GM23248 (cell line): ENCODE results near the gene EDAR. TPM values are rescaled to one million over a fixed set of nuclear protein-coding genes. Genes with fewer than 3 reads are reported as not detected.

Source experiments
- DNase-seq: peaks from one replicate; pipeline ENCODE4 v3.0.0-alpha.2; 2015
- H2AFZ ChIP-seq: fragments of 200-600 bp; sonication (generic); 2 replicates; pipeline ENCODE4 v1.6.1; 2016; ENCODE audit warnings: antibody characterized with exemption
- H3F3A ChIP-seq: fragments of 200-600 bp; sonication (generic); 2 replicates; pipeline ENCODE4 v1.6.1; 2016; ENCODE audit warnings: mild to moderate bottlenecking, antibody characterized with exemption, mixed run types; ENCODE audit not compliant: insufficient read depth
- H3K27ac ChIP-seq: fragments of 200-600 bp; sonication (generic); 2 replicates; pipeline ENCODE4 v1.5.1; 2016; ENCODE audit warnings: mild to moderate bottlenecking
- H3K27me3 ChIP-seq: fragments of 200-600 bp; sonication (generic); replicated peaks from 2 replicates; pipeline ENCODE4 v1.6.1; 2016; ENCODE audit warnings: mild to moderate bottlenecking; ENCODE audit not compliant: insufficient read depth
- H3K36me3 ChIP-seq: fragments of 200-600 bp; sonication (generic); 2 replicates; pipeline ENCODE4 v1.6.1; 2016; ENCODE audit warnings: low read depth, mild to moderate bottlenecking
- H3K4me1 ChIP-seq: fragments of 200-600 bp; sonication (generic); 2 replicates; pipeline ENCODE4 v1.6.1; 2016; ENCODE audit warnings: mild to moderate bottlenecking; ENCODE audit not compliant: insufficient read depth
- H3K4me2 ChIP-seq: fragments of 200-600 bp; sonication (generic); one replicate; pipeline ENCODE4 v1.6.1; 2016; ENCODE audit warnings: mild to moderate bottlenecking; ENCODE audit not compliant: unreplicated experiment
- H3K4me3 ChIP-seq: fragments of 200-600 bp; sonication (generic); 2 replicates; pipeline ENCODE4 v1.5.1; 2016; ENCODE audit warnings: mild to moderate bottlenecking
- H3K79me2 ChIP-seq: fragments of 200-600 bp; sonication (generic); 2 replicates; pipeline ENCODE4 v1.6.1; 2016; ENCODE audit warnings: mild to moderate bottlenecking; ENCODE audit not compliant: insufficient read depth
- H3K9ac ChIP-seq: fragments of 200-600 bp; sonication (generic); 2 replicates; pipeline ENCODE4 v1.6.1; 2016; ENCODE audit warnings: mild to moderate bottlenecking
- H3K9me2 ChIP-seq: fragments of 200-600 bp; sonication (generic); 2 replicates; pipeline ENCODE4 v1.6.1; 2016; ENCODE audit warnings: mixed run types, mild to moderate bottlenecking, moderate library complexity; ENCODE audit not compliant: insufficient read depth
- H3K9me3 ChIP-seq: fragments of 200-600 bp; sonication (generic); one replicate; pipeline ENCODE4 v1.6.1; 2017; ENCODE audit warnings: low read depth
- H4K20me1 ChIP-seq: fragments of 200-600 bp; sonication (generic); 2 replicates; pipeline ENCODE4 v1.6.0; 2016; ENCODE audit not compliant: insufficient read depth
- EZH2 ChIP-seq: fragments of 200-600 bp; sonication (generic); IDR thresholded peaks from 2 replicates; pipeline ENCODE4 v1.6.1; 2018; ENCODE audit warnings: antibody characterized with exemption, mild to moderate bottlenecking; ENCODE audit not compliant: insufficient read depth, poor library complexity, severe bottlenecking
- EZH2phosphoT487 ChIP-seq: fragments of 200-600 bp; sonication (generic); IDR thresholded peaks from 2 replicates; pipeline ENCODE4 v1.6.1; 2018; ENCODE audit warnings: antibody characterized with exemption, moderate library complexity, mild to moderate bottlenecking, low read depth; ENCODE audit not compliant: insufficient read depth
- WGBS, 2 experiments: methylation state at CpG; one replicate each; pipeline ENCODE4 v1.1.6; 2015 to 2017; ENCODE audit warnings: low lambda C conversion rate in 2 of 2, low coverage in 1 of 2; ENCODE audit errors: missing lambda C conversion rate in 2 of 2; 5-methylcytosine and 5-hydroxymethylcytosine counted together
- in situ Hi-C: fragments of 300-500 bp; cut with MboI; formaldehyde crosslinking; loops from 2 replicates; pipeline ENCODE4 v1.15.0; 2020
- polyA plus RNA-seq: library from polyadenylated mRNA; unstranded; fragments of >200 nt; fragmentation: Nextera tagmentation; extraction: Ambion mirVana; gene quantifications from 2 replicates; pipeline ENCODE4 v1.2.1, GENCODE V29; 2016
- total RNA-seq: library from RNA; depleted of rRNA; stranded (reverse); fragments of >200 nt; shearing (Covaris generic); gene quantifications from 2 replicates; pipeline ENCODE4 v1.2.3, GENCODE V29; 2014

The EDAR gene
- total and polyA plus RNA-seq, 2 experiments from 2014 or later, result not detected

- in situ Hi-C loops, result loop anchor here (10.0 kb wide), 1 partner anchor 580 kb away; no protein-coding TSS in a partner anchor
- Histone ChIP-seq H3K27ac (no peak overlapping the region), H4K20me1 (no peaks in the 10 kb centered on the region), H3K4me1 (no peaks in the 10 kb centered on the region), H3K4me2 (no peak overlapping the region), H3K27me3 (peaks cover 44% of the 10 kb centered on the region), H3K79me2 (no peaks in the 10 kb centered on the region), H3K9me2 (no peaks in the 10 kb centered on the region), H3K4me3 (no peak overlapping the region), H3F3A (no peaks in the 10 kb centered on the region), H3K9me3 (no peaks in the 10 kb centered on the region), H3K9ac (no peak overlapping the region), H3K36me3 (no peaks in the 10 kb centered on the region), H2AFZ (no peak overlapping the region)
- 83 to 84% methylated on average over 6 of the region's 6 CpGs for WGBS, 2 experiments
- no peak for DNase-seq
- TF ChIP-seq EZH2 (no peak), EZH2phosphoT487 (no peak)
Observed at GRCh38 chr2:108925286-108925685, 63.7 kb downstream of the EDAR start.

- DNase-seq, result no peak
- Histone ChIP-seq H3K4me2 (no peak overlapping the region), H2AFZ (no peak overlapping the region), H3K27ac (no peak overlapping the region), H3K9me3 (no peaks in the 10 kb centered on the region), H3K36me3 (no peaks in the 10 kb centered on the region), H3K79me2 (no peaks in the 10 kb centered on the region), H3K9ac (no peak overlapping the region), H3K4me1 (no peaks in the 10 kb centered on the region), H3K27me3 (peaks cover 40% of the 10 kb centered on the region), H4K20me1 (no peaks in the 10 kb centered on the region), H3K9me2 (no peaks in the 10 kb centered on the region), H3K4me3 (no peak overlapping the region), H3F3A (no peaks in the 10 kb centered on the region)
- in situ Hi-C loops, result loop anchor here (10.0 kb wide), 1 partner anchor 580 kb away; no protein-coding TSS in a partner anchor
- WGBS, 2 experiments, result 71 to 84% methylated on average over 14 of the region's 14 CpGs
- TF ChIP-seq EZH2 (no peak), EZH2phosphoT487 (no peak)
Observed at GRCh38 chr2:108924580-108925251, 64.3 kb downstream of the EDAR start.

- TF ChIP-seq EZH2phosphoT487 (no peak), EZH2 (no peak)
Observed at GRCh38 chr2:108923736-108924579, 65.1 kb downstream of the EDAR start.

GRCh38 chr2:108923019-108923700 is 65.9 kb downstream of the EDAR start:
- Histone ChIP-seq H4K20me1 (no peaks in the 10 kb centered on the region), H3K9ac (no peak overlapping the region), H3K4me1 (no peaks in the 10 kb centered on the region), H3K9me2 (no peaks in the 10 kb centered on the region), H3K79me2 (no peaks in the 10 kb centered on the region), H3F3A (no peaks in the 10 kb centered on the region), H3K27ac (no peak overlapping the region), H3K36me3 (no peaks in the 10 kb centered on the region), H3K27me3 (peaks cover 45% of the 10 kb centered on the region), H2AFZ (no peak overlapping the region), H3K4me2 (no peak overlapping the region), H3K4me3 (no peak overlapping the region), H3K9me3 (no peaks in the 10 kb centered on the region)
- in situ Hi-C loops, result loop anchor here (10.0 kb wide), 1 partner anchor 582 kb away; no protein-coding TSS in a partner anchor
- DNase-seq, result no peak
- TF ChIP-seq EZH2phosphoT487 (no peak), EZH2 (no peak)
- 78 to 82% methylated on average over 12 of the region's 12 CpGs for WGBS, 2 experiments

More at GRCh38 chr2:108923736-108924579, 65.1 kb downstream of the EDAR start:
- DNase-seq, result no peak
- no peaks in the 10 kb centered on the region for H3K4me1 ChIP-seq
- H3K36me3 ChIP-seq, result no peaks in the 10 kb centered on the region
- H2AFZ ChIP-seq, result no peak overlapping the region
- no peak overlapping the region for H3K9ac ChIP-seq
- H4K20me1 ChIP-seq, result no peaks in the 10 kb centered on the region
- 69 to 72% methylated on average over 13 of the region's 13 CpGs for WGBS, 2 experiments
- peaks cover 41% of the 10 kb centered on the region for H3K27me3 ChIP-seq
- H3K4me2 ChIP-seq, result no peak overlapping the region
- in situ Hi-C loops, result loop anchor here (10.0 kb wide), 1 partner anchor 581 kb away; no protein-coding TSS in a partner anchor
- no peak overlapping the region for H3K4me3 ChIP-seq
- H3K79me2 ChIP-seq, result no peaks in the 10 kb centered on the region
- H3K9me2 ChIP-seq, result no peaks in the 10 kb centered on the region
- H3K9me3 ChIP-seq, result no peaks in the 10 kb centered on the region
- no peak overlapping the region for H3K27ac ChIP-seq
- no peaks in the 10 kb centered on the region for H3F3A ChIP-seq
